ENCODE measurements around the gene MILR1. TPM values are rescaled to one million over a fixed set of nuclear protein-coding genes. Genes with fewer than 3 reads are reported as not detected.

MILR1 gene
- total and polyA plus RNA-seq, 2 donors (not counting 3 experiments of a cell fraction or from before 2014, with no cell fraction given): 1.2 to 17.8 TPM

GRCh38 chr17:64509179-64509578 lies 60.3 kb downstream of the MILR1 start:
- Histone ChIP-seq H3K9ac (replicated peaks; ENCODE audit: extremely low read depth, insufficient read depth, low read length) (no peak overlapping the region), H4K20me1 (replicated peaks; ENCODE audit: control insufficient read depth, extremely low read depth, insufficient read depth, low read length) (peaks cover 8% of the 10 kb centered on the region), H3K4me1 (ENCODE audit: control insufficient read depth, extremely low read depth, insufficient read depth, low read length) (peaks cover 13% of the 10 kb centered on the region), H3K9me1 (replicated peaks; ENCODE audit: control insufficient read depth, extremely low read depth, insufficient read depth, low read length) (no peaks in the 10 kb centered on the region), H3K4me2 (ENCODE audit: insufficient read depth, low read length) (no peak overlapping the region), H3K27ac (ENCODE audit: insufficient read depth, low read depth, low read length) (no peak overlapping the region), H3K27me3 (ENCODE audit: control insufficient read depth in 2 of 2, insufficient read depth in 2 of 2, low read length in 2 of 2) (no peaks in the 10 kb centered on the region), H2AFZ (ENCODE audit: low read depth, low read length) (no peak overlapping the region), H3K79me2 (ENCODE audit: control insufficient read depth, insufficient read depth, low read length) (peaks cover 50% of the 10 kb centered on the region), H3K9me3 (replicated peaks; ENCODE audit: control insufficient read depth, insufficient read depth, low read length) (no peaks in the 10 kb centered on the region), H3K4me3 (replicated peaks in 1 of 3; ENCODE audit: insufficient read depth in 1 of 3, low read depth in 1 of 3, low read length in 3 of 3) (no peak overlapping the region), H3K36me3 (ENCODE audit: control insufficient read depth in 2 of 2, extremely low read depth in 1 of 2, insufficient read depth in 2 of 2, low read length in 2 of 2) (peaks cover 5 to 15% of the 10 kb centered on the region in 2 experiments)
- POLR2A ChIA-PET: no interaction called here
- DNase-seq (ENCODE audit: low read depth, low spot score) (no peak), FAIRE-seq (no peak)
- dilution Hi-C loops (cut with MboI; ENCODE audit: extremely low pct_ligation_motif_present, low sequenced_read_pairs): no loop called here
- TF ChIP-seq GATA2 (IDR thresholded peaks at IDR 0.05; ENCODE audit: insufficient read depth, insufficient read length, low read depth, low read length) (no peak), FOS (IDR thresholded peaks at IDR 0.05; ENCODE audit: borderline replicate concordance, insufficient read depth, low read length) (no peak), CTCF (IDR thresholded peaks at IDR 0.05; ENCODE audit: extremely low read depth in 1 of 2, insufficient read depth in 1 of 2, low read depth in 1 of 2, low read length in 2 of 2) (no peak), POLR2AphosphoS5 (IDR thresholded peaks at IDR 0.05; ENCODE audit: insufficient read depth, low read depth, low read length) (no peak), EZH2 (IDR thresholded peaks at IDR 0.05; ENCODE audit: borderline replicate concordance, low read depth, low read length, severe bottlenecking) (no peak), MYC (IDR thresholded peaks at IDR 0.05; ENCODE audit: low read depth, low read length) (no peak), POLR2A (IDR thresholded peaks at IDR 0.05; ENCODE audit: low read depth, low read length) (no peak), JUN (IDR thresholded peaks at IDR 0.05; ENCODE audit: borderline replicate concordance, insufficient read depth, insufficient read length, low read depth) (no peak), MAX (IDR thresholded peaks at IDR 0.05; ENCODE audit: insufficient read depth, insufficient read length) (no peak)
- CTCF ChIA-PET: no interaction called here
- intact Hi-C loops (cut with micrococcal nuclease): loop anchor here (5.0 to 10.0 kb wide), 2 partner anchors 138 to 236 kb away; no protein-coding TSS in a partner anchor
- BruUV-seq (replicated peaks): no TSS peak

All from endothelial cell of umbilical vein (primary cell).